ENCODE data around the gene STAC2. TPM values are rescaled to one million over a fixed set of nuclear protein-coding genes. Genes with fewer than 3 reads are reported as not detected.

STAC2 gene
- total RNA-seq, 1 experiment from 2014 or later: 1.2 TPM

GRCh38 chr17:39246274-39246673, 20.5 kb upstream of the STAC2 start:
- CTCF ChIA-PET: interaction anchor here (0.9 to 21.6 kb wide), 7 partner anchors 12 to 263 kb away, joined by 3 to 485 read pairs (median 12); partner anchors contain the start of gene RPL19
- H3K4me1 Mint-ChIP-seq (ENCODE audit: insufficient read depth, unreplicated experiment): no peaks in the 10 kb centered on the region
- no peak for DNase-seq (ENCODE audit: unreplicated experiment)
- H3K36me3 Mint-ChIP-seq (ENCODE audit: insufficient read depth, unreplicated experiment): peaks cover 12% of the 10 kb centered on the region
- intact Hi-C loops (cut with micrococcal nuclease): no loop called here
- no peak overlapping the region for H3K27ac Mint-ChIP-seq (ENCODE audit: low read depth, unreplicated experiment)
- H3K27me3 Mint-ChIP-seq (ENCODE audit: insufficient read depth, unreplicated experiment): no peaks in the 10 kb centered on the region
- no peak overlapping the region for H3K4me3 Mint-ChIP-seq (ENCODE audit: unreplicated experiment)
- POLR2A ChIA-PET: interaction anchor here (3.6 kb wide), 1 partner anchor 39 kb away, joined by 75 read pairs; no protein-coding TSS in a partner anchor
- no peaks in the 10 kb centered on the region for H3K9me3 Mint-ChIP-seq (ENCODE audit: unreplicated experiment)
- no peak for TF ChIP-seq CTCF (IDR thresholded peaks at IDR 0.05; ENCODE audit: unreplicated experiment)
- no TSS peak for BruUV-seq (replicated peaks)

DNA sequence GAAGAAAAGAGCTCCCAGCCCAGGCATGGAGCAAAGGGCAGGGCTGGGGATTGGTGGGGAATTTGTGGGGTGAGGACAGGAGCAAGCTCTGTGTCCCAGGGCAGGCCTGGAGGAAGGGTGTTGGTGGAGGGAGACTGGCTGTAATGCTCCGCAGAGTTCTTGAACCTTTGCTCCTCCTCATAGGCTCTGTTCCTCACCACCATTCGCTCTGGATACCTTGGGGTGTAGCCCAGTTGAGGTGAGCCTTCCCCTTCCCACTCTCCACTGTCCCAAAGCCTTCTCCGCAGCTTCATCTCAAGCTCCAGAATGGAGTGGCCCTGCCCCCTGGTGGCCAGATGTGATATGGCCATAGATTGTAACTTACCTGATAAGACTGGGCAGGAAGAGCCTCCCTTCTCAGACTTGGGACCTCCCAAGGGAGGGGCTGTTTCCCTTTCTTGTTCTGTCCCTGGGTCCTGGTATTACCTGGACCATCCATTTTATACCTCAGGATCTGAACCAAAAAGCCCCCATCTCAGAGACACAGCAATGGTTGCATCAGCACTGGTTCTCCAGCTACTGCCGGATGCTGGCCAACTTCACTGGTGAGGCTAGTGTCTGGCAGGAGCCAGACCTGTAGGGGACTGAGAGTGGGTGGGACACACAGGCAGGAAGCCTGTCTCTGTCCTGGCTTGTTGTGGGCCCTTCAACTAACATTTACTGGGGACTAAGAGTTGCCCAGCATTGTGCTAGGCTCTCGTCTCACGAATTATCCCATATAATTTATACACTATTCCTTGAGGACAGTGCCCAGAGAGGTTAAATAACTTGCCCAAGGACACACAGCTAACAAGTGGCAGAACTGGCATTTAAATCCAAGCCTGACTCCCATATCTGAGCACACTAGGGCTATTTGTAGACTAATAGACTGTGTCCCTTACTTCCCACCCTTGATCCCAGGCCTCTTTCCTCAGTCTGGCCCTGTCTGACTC, 19.1 kb upstream of the STAC2 start:
- Mint-ChIP-seq H3K4me3 (ENCODE audit: unreplicated experiment) (no peak overlapping the region), H3K27ac (ENCODE audit: low read depth, unreplicated experiment) (no peak overlapping the region), H3K27me3 (ENCODE audit: insufficient read depth, unreplicated experiment) (no peaks in the 10 kb centered on the region), H3K4me1 (ENCODE audit: insufficient read depth, unreplicated experiment) (no peaks in the 10 kb centered on the region), H3K36me3 (ENCODE audit: insufficient read depth, unreplicated experiment) (peaks cover 6% of the 10 kb centered on the region), H3K9me3 (ENCODE audit: unreplicated experiment) (no peaks in the 10 kb centered on the region)
- ChIA-PET CTCF (interaction anchor here (0.6 to 21.6 kb wide), 25 partner anchors 8 to 262 kb away, joined by 3 to 485 read pairs (median 5); partner anchors contain the start of gene RPL19), POLR2A (interaction anchor here (0.6 to 3.6 kb wide), 14 partner anchors 13 to 328 kb away, joined by 3 to 75 read pairs (median 6); partner anchors contain the start of gene RPL19)
- peak; percentile 92 for TF ChIP-seq CTCF (IDR thresholded peaks at IDR 0.05; ENCODE audit: unreplicated experiment)
- intact Hi-C loops (cut with micrococcal nuclease): loop anchor here (1.0 to 5.0 kb wide), 3 partner anchors 38 to 263 kb away; no protein-coding TSS in a partner anchor
- BruUV-seq (replicated peaks): no TSS peak
- DNase-seq (ENCODE audit: unreplicated experiment): peak; percentile 86

GRCh38 chr17:39244016-39244599, 18.4 kb upstream of the STAC2 start:
- no peak for TF ChIP-seq CTCF (IDR thresholded peaks at IDR 0.05; ENCODE audit: unreplicated experiment)
- Mint-ChIP-seq H3K36me3 (ENCODE audit: insufficient read depth, unreplicated experiment) (peaks cover 6% of the 10 kb centered on the region), H3K4me1 (ENCODE audit: insufficient read depth, unreplicated experiment) (no peaks in the 10 kb centered on the region), H3K27ac (ENCODE audit: low read depth, unreplicated experiment) (no peak overlapping the region), H3K27me3 (ENCODE audit: insufficient read depth, unreplicated experiment) (no peaks in the 10 kb centered on the region), H3K4me3 (ENCODE audit: unreplicated experiment) (no peak overlapping the region), H3K9me3 (ENCODE audit: unreplicated experiment) (no peaks in the 10 kb centered on the region)
- POLR2A ChIA-PET: interaction anchor here (0.6 to 3.6 kb wide), 12 partner anchors 13 to 328 kb away, joined by 3 to 75 read pairs (median 6); partner anchors contain the start of gene RPL19
- no peak for DNase-seq (ENCODE audit: unreplicated experiment)
- intact Hi-C loops (cut with micrococcal nuclease): loop anchor here (1.0 to 5.0 kb wide), 3 partner anchors 37 to 262 kb away; no protein-coding TSS in a partner anchor
- CTCF ChIA-PET: interaction anchor here (0.6 to 21.6 kb wide), 21 partner anchors 9 to 261 kb away, joined by 3 to 485 read pairs (median 5); partner anchors contain the start of gene RPL19
- BruUV-seq (replicated peaks): no TSS peak

All from MCF 10A (cell line).